Naive thymus-derived CD4-positive, alpha-beta T cell (primary cell): Measurements from ENCODE around the gene TEKT3. TPM values are rescaled to one million over a fixed set of nuclear protein-coding genes. Genes with fewer than 3 reads are reported as not detected.

Experiments
- ATAC-seq: fragments of 150-1000 bp; cut with Tn5 transposase; 2 replicates; pipeline ENCODE4 v1.10.0; 2021; ENCODE audit warnings: mild to moderate bottlenecking, moderate library complexity
- CTCF ChIA-PET: fragments of 350-600 bp; sonication (Branson Sonifier 250); formaldehyde crosslinking; loops from one replicate; lab custom pipeline; 2021; ENCODE audit warnings: antibody characterized with exemption; lab: Charles Lee
- POLR2A ChIA-PET: fragments of 350-600 bp; sonication (Branson Sonifier 250); formaldehyde crosslinking; loops from one replicate; lab custom pipeline; 2021; ENCODE audit warnings: antibody characterized with exemption, inconsistent platforms; lab: Charles Lee
- DNase-seq, 9 donors: peaks; one replicate each; pipeline versions ENCODE4 v3.0.0 to v3.0.0-alpha.2; 2020 to 2022; ENCODE audit warnings: mixed read lengths in 1 of 9
- H3K27ac ChIP-seq: one replicate; pipeline ENCODE4 v1.7.0; 2013; ENCODE audit warnings: mild to moderate bottlenecking, low read depth, low read length, moderate library complexity
- H3K27me3 ChIP-seq, 2 donors: one replicate each; pipeline ENCODE4 v1.7.0; 2013; ENCODE audit warnings: low read length in 2 of 2, mild to moderate bottlenecking in 2 of 2, moderate library complexity in 2 of 2; ENCODE audit not compliant: control insufficient read depth in 2 of 2, insufficient read depth in 2 of 2
- H3K36me3 ChIP-seq, 3 experiments: 1 replicate in 2 of 3; 2 replicates in 1 of 3; pipeline ENCODE4 v1.7.0; 2013; ENCODE audit warnings: low read length in 3 of 3, mild to moderate bottlenecking in 3 of 3, moderate library complexity in 1 of 3; ENCODE audit not compliant: insufficient read depth in 3 of 3, control insufficient read depth in 2 of 3
- H3K4me1 ChIP-seq, 2 donors: one replicate each; pipeline ENCODE4 v1.7.0; 2013; ENCODE audit warnings: low read length in 2 of 2, mild to moderate bottlenecking in 2 of 2, moderate library complexity in 1 of 2; ENCODE audit not compliant: control insufficient read depth in 2 of 2, insufficient read depth in 2 of 2
- H3K4me3 ChIP-seq: 2 replicates; pipeline ENCODE4 v1.7.0; 2013; ENCODE audit warnings: mild to moderate bottlenecking, low read length
- H3K9me3 ChIP-seq, 3 experiments: 1 replicate in 2 of 3; 2 replicates in 1 of 3; pipeline ENCODE4 v1.7.0; 2013; ENCODE audit warnings: low read length in 3 of 3; ENCODE audit not compliant: control insufficient read depth in 2 of 3
- H3K27ac Mint-ChIP-seq, 9 donors: one replicate each; pipeline ENCODE4 v1.8.0; 2020 to 2022; ENCODE audit warnings: mixed read lengths in 9 of 9, mild to moderate bottlenecking in 8 of 9, moderate library complexity in 5 of 9, inconsistent platforms in 2 of 9
- H3K27me3 Mint-ChIP-seq, 5 donors: one replicate each; pipeline ENCODE4 v1.8.0; 2021 to 2022; ENCODE audit warnings: mixed read lengths in 5 of 5, mild to moderate bottlenecking in 1 of 5
- H3K36me3 Mint-ChIP-seq, 5 donors: one replicate each; pipeline ENCODE4 v1.8.0; 2020 to 2022; ENCODE audit warnings: mixed read lengths in 5 of 5, mild to moderate bottlenecking in 3 of 5, inconsistent platforms in 1 of 5
- H3K4me1 Mint-ChIP-seq, 7 donors: one replicate each; pipeline ENCODE4 v1.8.0; 2020 to 2022; ENCODE audit warnings: mixed read lengths in 7 of 7, mild to moderate bottlenecking in 3 of 7, inconsistent platforms in 1 of 7
- H3K4me3 Mint-ChIP-seq, 10 donors: one replicate each; pipeline ENCODE4 v1.8.0; 2020 to 2022; ENCODE audit warnings: mild to moderate bottlenecking in 10 of 10, mixed read lengths in 10 of 10, moderate library complexity in 6 of 10, inconsistent platforms in 2 of 10
- H3K9me3 Mint-ChIP-seq, 11 donors: one replicate each; pipeline ENCODE4 v1.8.0; 2020 to 2022; ENCODE audit warnings: mixed read lengths in 11 of 11, mild to moderate bottlenecking in 4 of 11, inconsistent platforms in 1 of 11, moderate library complexity in 1 of 11
- intact Hi-C, 2 donors: fragments of 100-400 bp; cut with micrococcal nuclease; formaldehyde crosslinking; loops; one replicate each; pipeline ENCODE4 v1.15.1; 2023
- polyA plus RNA-seq, 2 donors: library from polyadenylated mRNA; unstranded; fragments of 300-500 nt; fragmentation: Illumina TruSeq; gene quantifications; one replicate each; pipeline ENCODE4 v1.2.3, GENCODE V29; 2021
- total RNA-seq, 6 experiments: library from RNA in 5 of 6; stranded (reverse) in 5 of 6; gene quantifications; 1 replicate in 5 of 6; 2 replicates in 1 of 6; pipeline ENCODE4 v1.2.3 and lab custom pipeline; 2021 to 2026

The TEKT3 gene
- total and polyA plus RNA-seq, 7 experiments from 2014 or later: 0.37 to 0.57 (median 0.49) TPM; not detected in 4

DNA sequence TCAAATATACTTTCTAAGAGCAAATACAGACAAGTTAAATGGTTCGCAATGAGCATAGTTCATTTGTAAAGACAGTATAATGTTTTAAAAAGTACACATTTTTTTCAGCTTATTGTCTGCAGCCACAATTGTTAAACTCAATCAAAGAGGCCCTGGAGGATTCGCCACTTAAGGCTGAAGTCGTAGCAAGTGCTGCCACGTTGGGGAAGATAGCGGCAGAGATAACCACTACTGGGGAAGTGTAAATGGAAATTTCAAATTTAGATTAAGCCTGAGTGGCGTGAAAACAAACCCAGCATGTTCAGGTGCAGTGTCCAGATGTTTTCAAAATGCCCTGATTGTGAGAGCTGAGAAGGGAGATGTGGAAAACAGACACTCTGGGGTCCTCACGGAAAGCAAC is 84.7 kb downstream of the TEKT3 start:
- Mint-ChIP-seq H3K27me3 (peaks cover 50 to 64% (median 55%) of the 10 kb centered on the region in 5 donors), H3K36me3 (peaks cover 0 to 1% (median 0%) of the 10 kb centered on the region in 5 donors), H3K27ac (no peak overlapping the region), H3K4me1 (peaks cover 0 to 19% (median 11%) of the 10 kb centered on the region in 7 donors), H3K9me3 (no peaks in the 10 kb centered on the region), H3K4me3 (no peak overlapping the region)
- peaks cover 3 to 10% of the 10 kb centered on the region in 2 donors for H3K27me3 ChIP-seq
- H3K9me3 ChIP-seq: no peaks in the 10 kb centered on the region
- no peak overlapping the region for H3K4me3 ChIP-seq
- H3K27ac ChIP-seq: no peak overlapping the region
- peaks cover 0 to 12% of the 10 kb centered on the region in 2 donors for H3K4me1 ChIP-seq
- intact Hi-C loops: loop anchor here in 1 of 2 donors (1.0 to 5.0 kb wide), 2 partner anchors 247 to 741 kb away; partner anchors contain the start of genes TTC19 and ZSWIM7
- DNase-seq (no peak), ATAC-seq (no peak)
- H3K36me3 ChIP-seq: no peaks in the 10 kb centered on the region
- ChIA-PET CTCF (no interaction called here), POLR2A (no interaction called here)

DNA sequence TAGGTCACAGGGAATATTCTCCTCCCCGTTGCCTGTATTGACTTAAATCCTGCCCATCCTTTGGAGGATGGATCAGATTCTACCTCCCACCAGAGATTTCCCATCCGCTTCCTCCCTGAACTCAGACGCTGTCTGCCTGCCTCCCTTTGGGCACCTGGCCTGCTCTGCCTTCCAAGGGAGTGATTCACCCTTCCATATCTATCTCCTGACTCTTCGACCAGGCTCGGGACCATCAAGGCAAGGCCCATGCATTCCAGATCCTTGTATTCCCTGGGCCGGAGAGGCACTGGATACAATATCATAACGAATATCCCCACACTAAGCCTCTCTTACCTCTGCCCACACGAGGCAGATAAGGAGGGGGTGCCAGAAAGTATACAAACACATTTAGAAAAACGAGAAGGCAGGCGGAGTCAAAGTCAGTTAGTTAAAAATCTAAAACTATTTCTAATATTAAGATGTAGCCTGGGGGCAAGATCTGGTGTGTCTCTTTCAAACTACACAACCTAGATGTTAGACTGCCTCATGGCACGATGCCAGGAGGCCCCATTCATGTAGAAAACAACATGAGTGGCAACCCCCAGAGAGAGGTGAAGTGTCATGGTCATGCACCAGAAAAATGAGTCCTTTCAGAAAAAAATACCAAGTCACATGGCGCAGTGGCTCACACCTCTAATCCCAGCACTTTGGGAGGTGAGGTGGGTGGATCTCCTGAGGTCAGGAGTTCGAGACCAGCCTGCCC is 85.5 kb downstream of the TEKT3 start:
- peaks cover 0 to 17% (median 11%) of the 10 kb centered on the region in 7 donors for H3K4me1 Mint-ChIP-seq
- peaks cover 0 to 1% (median 0%) of the 10 kb centered on the region in 5 donors for H3K36me3 Mint-ChIP-seq
- DNase-seq (no peak), ATAC-seq (no peak)
- Histone ChIP-seq H3K9me3 (no peaks in the 10 kb centered on the region), H3K27ac (no peak overlapping the region), H3K4me3 (no peak overlapping the region), H3K27me3 (peaks cover 3 to 5% of the 10 kb centered on the region in 2 donors), H3K4me1 (peaks cover 0 to 7% of the 10 kb centered on the region in 2 donors), H3K36me3 (no peaks in the 10 kb centered on the region)
- H3K4me3 Mint-ChIP-seq: no peak overlapping the region
- intact Hi-C loops: loop anchor here in 1 of 2 donors (5.0 kb wide), 1 partner anchor 741 kb away; the partner anchor contains the start of genes TTC19 and ZSWIM7
- peaks cover 44 to 60% (median 51%) of the 10 kb centered on the region in 5 donors for H3K27me3 Mint-ChIP-seq
- H3K9me3 Mint-ChIP-seq: no peaks in the 10 kb centered on the region
- POLR2A ChIA-PET: no interaction called here
- H3K27ac Mint-ChIP-seq: no peak overlapping the region
- CTCF ChIA-PET: no interaction called here

Other genes with a start within 250 kb of the TEKT3 start
- gene PMP22, start 76.3 kb downstream of the TEKT3 start, total RNA-seq: 1 to 10 TPM in 2 of 5 experiments, under 1 TPM in 2, not detected in 1; 0.40 to 2.3 (median 1.3) TPM
- not detected for gene PMP22, start 76.3 kb downstream of the TEKT3 start, polyA plus RNA-seq
- gene CDRT4, start 126.0 kb upstream of the TEKT3 start, total RNA-seq: 10 to 100 TPM in 2 of 5 experiments, 1 to 10 TPM in 3; 1.7 to 11.6 (median 9.7) TPM
- under 1 TPM; 0.45 to 0.91 TPM for gene CDRT4, start 126.0 kb upstream of the TEKT3 start, polyA plus RNA-seq
- gene TVP23C, start 221.9 kb upstream of the TEKT3 start, total RNA-seq: 10 to 100 TPM; 12.8 to 25.6 (median 22.8) TPM
- gene TVP23C, start 221.9 kb upstream of the TEKT3 start, polyA plus RNA-seq: 1 to 10 TPM; 4.6 to 5.2 TPM